Adrenal gland (tissue), 12 donors: ENCODE data around the gene NPC1L1. TPM values are rescaled to one million over a fixed set of nuclear protein-coding genes. Genes with fewer than 3 reads are reported as not detected.
A peak's percentile ranks its signal among the peaks of the same experiment; 100 is the strongest.

ENCODE experiments used
- DNase-seq, 7 donors: peaks; one replicate each; pipeline ENCODE4 v3.0.0-alpha.2; 2019 to 2020
- H3K27ac ChIP-seq, 5 donors: fragments of 200-600 bp; sonication (generic) in 4 of 5; 1 replicate in 3 of 5; 2 replicates in 2 of 5; pipeline versions ENCODE4 v1.5.1 to v1.8.0; 2016 to 2020; ENCODE audit warnings: mild to moderate bottlenecking in 1 of 5
- H3K27me3 ChIP-seq: fragments of 200-600 bp; 2 replicates; pipeline ENCODE4 v1.8.0; 2021
- H3K36me3 ChIP-seq, 2 donors: fragments of 200-600 bp; replicated peaks in 1 of 2; 1 replicate in 1 of 2; 2 replicates in 1 of 2; pipeline versions ENCODE4 v1.5.1 to v1.8.0; 2018 to 2022
- H3K4me1 ChIP-seq, 2 donors: fragments of 200-600 bp; replicated peaks in 1 of 2; 1 replicate in 1 of 2; 2 replicates in 1 of 2; pipeline versions ENCODE4 v1.5.1 to v1.8.0; 2018 to 2021
- H3K4me3 ChIP-seq, 4 donors: fragments of 200-600 bp; sonication (generic) in 3 of 4; one replicate each; pipeline ENCODE4 v1.5.1; 2016 to 2018
- H3K9me3 ChIP-seq, 3 donors: fragments of 200-600 bp; sonication (generic) in 1 of 3; replicated peaks in 1 of 3; 1 replicate in 2 of 3; 2 replicates in 1 of 3; pipeline versions ENCODE4 v1.5.1 to v1.8.0; 2016 to 2021
- CTCF ChIP-seq, 6 experiments: fragments of 450-650 bp in 4 of 6; fragments of 200-600 bp in 2 of 6; sonication (generic) in 1 of 6; IDR thresholded peaks; 1 replicate in 5 of 6; 2 replicates in 1 of 6; pipeline versions ENCODE4 v1.5.1 to v1.8.0; 2016 to 2021; ENCODE audit warnings: antibody characterized with exemption in 6 of 6, mild to moderate bottlenecking in 2 of 6, moderate library complexity in 1 of 6
- POLR2A ChIP-seq, 2 donors: fragments of 450-650 bp; IDR thresholded peaks; one replicate each; pipeline ENCODE4 v1.6.1; 2017; ENCODE audit warnings: antibody characterized with exemption in 2 of 2, mild to moderate bottlenecking in 2 of 2, moderate library complexity in 1 of 2
- WGBS, 4 donors: extraction: QIAGEN DNeasy Blood & Tissue Kit in 2 of 4; methylation state at CpG; one replicate each; pipeline versions ENCODE4 v1.1.5 to v1.1.7; 2013 to 2017; 5-methylcytosine and 5-hydroxymethylcytosine counted together
- intact Hi-C, 2 donors: fragments of 100-400 bp; cut with DNase I; formaldehyde crosslinking; loops; one replicate each; pipeline versions ENCODE4 v1.14.1 to v1.15.0; 2022 to 2023
- polyA plus RNA-seq, 3 donors: library from polyadenylated mRNA; stranded (reverse); fragments of 200-250 nt in 2 of 3; fragments of 350-450 nt in 1 of 3; fragmentation: Illumina TruSeq in 1 of 3; extraction: RNeasy Lipid Tissue Mini Kit (QIAGEN cat#74804) in 1 of 3; gene quantifications; one replicate each; pipeline ENCODE4 v1.2.3, GENCODE V29; 2013 to 2014
- total RNA-seq, 9 donors: library from RNA; depleted of rRNA in 4 of 9; stranded (reverse); fragments of >200 nt in 4 of 9; fragments of 120-200 nt in 1 of 9; fragmentation: NEBNext Ultra II Directional in 1 of 9; extraction: Animal tissue kit (Norgen Biotek cat#: 25700) in 1 of 9; gene quantifications; one replicate each; pipeline versions ENCODE4 v1.1.0 to v1.2.4, GENCODE V29; 2013 to 2023
- donor health status: healthy with polysubstance abuse.
- donor health status: Bipolar disorder and iron deficiency.
- donor health status: DM: yes; HTN: yes; CAD: no.
- donor health status: DM: no; HTN: no; CAD: no.
- donor health status: DM: no; HTN: no; CAD: no.
- donor health status: DM: yes; HTN: yes; CAD: no.

NPC1L1 gene
- total and polyA plus RNA-seq, 12 donors = under 0.01 to 0.48 (median 0.08) TPM; not detected in 2

- Histone ChIP-seq H3K4me1 (peaks cover 21 to 35% of the 10 kb centered on the region in 2 donors), H3K27me3 (no peaks in the 10 kb centered on the region), H3K27ac (peak overlapping the region in 4 of 5 donors; percentile 96 to 99 (median 98)), H3K9me3 (no peaks in the 10 kb centered on the region), H3K4me3 (peak overlapping the region; percentile 53 to 91 (median 68)), H3K36me3 (no peaks in the 10 kb centered on the region)
- TF ChIP-seq CTCF (IDR thresholded peaks at IDR 0.05) (no peak), POLR2A (IDR thresholded peaks at IDR 0.05) (no peak)
- intact Hi-C loops = no loop called here
- WGBS, 4 donors = 4 to 11% (median 10%) methylated on average over 3 of the region's 3 CpGs
- DNase-seq = no peak
Observed at GRCh38 chr7:44491229-44491628, 49.9 kb downstream of the NPC1L1 start.

GRCh38 chr7:44490351-44491200, 50.6 kb downstream of the NPC1L1 start, which contains the start of gene NUDCD3:
Gene NUDCD3 (minus strand): TSS chr7:44490658. CDS start chr7:44490600, 58 bp downstream.
- intact Hi-C loops = no loop called here
- H3K4me1 ChIP-seq = peaks cover 23 to 41% of the 10 kb centered on the region in 2 donors
- H3K27me3 ChIP-seq = no peaks in the 10 kb centered on the region
- DNase-seq = peak; percentile 83 to 90 (median 86)
- WGBS, 4 donors = 0% methylated on average over 28 to 63 of the region's 63 CpGs
- H3K36me3 ChIP-seq = no peaks in the 10 kb centered on the region
- peak within 1 kb of the TSS; percentile 68 to 99 (median 97) for H3K27ac ChIP-seq
- TF ChIP-seq CTCF (IDR thresholded peaks at IDR 0.05) (peak in 1 of 6 experiments; percentile 6), POLR2A (IDR thresholded peaks at IDR 0.05) (peak; percentile 19 to 67)
- H3K9me3 ChIP-seq = no peaks in the 10 kb centered on the region
- peak within 1 kb of the TSS; percentile 53 to 91 (median 68) for H3K4me3 ChIP-seq

- peak overlapping the region; percentile 68 to 99 (median 97) for H3K27ac ChIP-seq
- H3K9me3 ChIP-seq = no peaks in the 10 kb centered on the region
- peak overlapping the region; percentile 53 to 91 (median 68) for H3K4me3 ChIP-seq
- TF ChIP-seq POLR2A (IDR thresholded peaks at IDR 0.05) (no peak), CTCF (IDR thresholded peaks at IDR 0.05) (no peak)
- intact Hi-C loops = no loop called here
- WGBS, 4 donors = 0 to 1% (median 0%) methylated on average over 4 to 19 of the region's 19 CpGs
- H3K36me3 ChIP-seq = peaks cover 0 to 2% of the 10 kb centered on the region in 2 donors
- H3K27me3 ChIP-seq = no peaks in the 10 kb centered on the region
- H3K4me1 ChIP-seq = peaks cover 23 to 48% of the 10 kb centered on the region in 2 donors
- peak in 6 of 7 donors; percentile 19 to 59 (median 28) for DNase-seq
Observed at GRCh38 chr7:44489955-44490350, 51.2 kb downstream of the NPC1L1 start.

GRCh38 chr7:44488955-44489354, 52.2 kb downstream of the NPC1L1 start:
- peaks cover 23 to 54% of the 10 kb centered on the region in 2 donors for H3K4me1 ChIP-seq

More at GRCh38 chr7:44488955-44489354, 52.2 kb downstream of the NPC1L1 start:
- Histone ChIP-seq H3K9me3 (no peaks in the 10 kb centered on the region), H3K36me3 (peaks cover 0 to 12% of the 10 kb centered on the region in 2 donors), H3K27me3 (no peaks in the 10 kb centered on the region), H3K27ac (no peak overlapping the region), H3K4me3 (peak overlapping the region in 1 of 4 donors; percentile 68)
- no peak for TF ChIP-seq CTCF (IDR thresholded peaks at IDR 0.05)
- TF ChIP-seq POLR2A (IDR thresholded peaks at IDR 0.05) = no peak
- intact Hi-C loops = no loop called here
- 83 to 88% (median 83%) methylated on average over 3 of the region's 3 CpGs for WGBS, 4 donors
- no peak for DNase-seq
